ENCODE measurements around the gene DAAM1. TPM values are rescaled to one million over a fixed set of nuclear protein-coding genes. Genes with fewer than 3 reads are reported as not detected.

The DAAM1 gene
- total RNA-seq, 1 donor from 2014 or later = 16.5 TPM

- no peak for DNase-seq (ENCODE audit: low read depth)
- H3K36me3 ChIP-seq (ENCODE audit: control insufficient read depth, insufficient read depth, low read length) = no peaks in the 10 kb centered on the region
- H3K4me3 ChIP-seq (ENCODE audit: low read depth, low read length) = no peak overlapping the region
- no peaks in the 10 kb centered on the region for H3K27me3 ChIP-seq (ENCODE audit: control insufficient read depth, insufficient read depth, low read length)
- no peak for TF ChIP-seq CTCF (IDR thresholded peaks at IDR 0.05; ENCODE audit: insufficient read depth, low read length, poor library complexity, severe bottlenecking)
Measured at GRCh38 chr14:59317798-59318505, 129.5 kb downstream of the DAAM1 start.

- no peaks in the 10 kb centered on the region for H3K27me3 ChIP-seq (ENCODE audit: control insufficient read depth, insufficient read depth, low read length)
- H3K36me3 ChIP-seq (ENCODE audit: control insufficient read depth, insufficient read depth, low read length) = no peaks in the 10 kb centered on the region
- no peak overlapping the region for H3K4me3 ChIP-seq (ENCODE audit: low read depth, low read length)
- no peak for DNase-seq (ENCODE audit: low read depth)
- TF ChIP-seq CTCF (IDR thresholded peaks at IDR 0.05; ENCODE audit: insufficient read depth, low read length, poor library complexity, severe bottlenecking) = no peak
Measured at GRCh38 chr14:59318908-59319307, 130.4 kb downstream of the DAAM1 start.

GRCh38 chr14:59320361-59320760, 131.9 kb downstream of the DAAM1 start:
- TF ChIP-seq CTCF (IDR thresholded peaks at IDR 0.05; ENCODE audit: insufficient read depth, low read length, poor library complexity, severe bottlenecking) = no peak
- Histone ChIP-seq H3K27me3 (ENCODE audit: control insufficient read depth, insufficient read depth, low read length) (no peaks in the 10 kb centered on the region), H3K36me3 (ENCODE audit: control insufficient read depth, insufficient read depth, low read length) (no peaks in the 10 kb centered on the region), H3K4me3 (ENCODE audit: low read depth, low read length) (no peak overlapping the region)
- DNase-seq (ENCODE audit: low read depth) = no peak

GRCh38 chr14:59320763-59321625, 132.5 kb downstream of the DAAM1 start:
- DNase-seq (ENCODE audit: low read depth) = peak; percentile 49
- TF ChIP-seq CTCF (IDR thresholded peaks at IDR 0.05; ENCODE audit: insufficient read depth, low read length, poor library complexity, severe bottlenecking) = no peak
- no peaks in the 10 kb centered on the region for H3K36me3 ChIP-seq (ENCODE audit: control insufficient read depth, insufficient read depth, low read length)
- H3K27me3 ChIP-seq (ENCODE audit: control insufficient read depth, insufficient read depth, low read length) = no peaks in the 10 kb centered on the region
- H3K4me3 ChIP-seq (ENCODE audit: low read depth, low read length) = no peak overlapping the region

GRCh38 chr14:59321626-59321949, 133.1 kb downstream of the DAAM1 start:
- no peaks in the 10 kb centered on the region for H3K36me3 ChIP-seq (ENCODE audit: control insufficient read depth, insufficient read depth, low read length)
- no peak for DNase-seq (ENCODE audit: low read depth)
- H3K27me3 ChIP-seq (ENCODE audit: control insufficient read depth, insufficient read depth, low read length) = no peaks in the 10 kb centered on the region
- H3K4me3 ChIP-seq (ENCODE audit: low read depth, low read length) = no peak overlapping the region
- TF ChIP-seq CTCF (IDR thresholded peaks at IDR 0.05; ENCODE audit: insufficient read depth, low read length, poor library complexity, severe bottlenecking) = no peak

All from kidney epithelial cell (primary cell).